ENCODE measurements around the gene ADGRL3.

The ADGRL3 gene

GRCh38 chr4:61877266-61877665, 677.1 kb downstream of the ADGRL3 start:
- no peak for TF ChIP-seq CTCF (IDR thresholded peaks at IDR 0.05)

- TF ChIP-seq CTCF (IDR thresholded peaks at IDR 0.05): no peak
Observed at GRCh38 chr4:61877893-61878292, 677.8 kb downstream of the ADGRL3 start.

- TF ChIP-seq CTCF (IDR thresholded peaks at IDR 0.05): no peak
Observed at GRCh38 chr4:61882381-61882780, 682.3 kb downstream of the ADGRL3 start.

- no peak for TF ChIP-seq CTCF (IDR thresholded peaks at IDR 0.05)
Observed at GRCh38 chr4:61886131-61886530, 686.0 kb downstream of the ADGRL3 start.

- TF ChIP-seq CTCF (IDR thresholded peaks at IDR 0.05): no peak
Observed at GRCh38 chr4:61889117-61889516, 689.0 kb downstream of the ADGRL3 start.

GRCh38 chr4:61890321-61890720, 690.2 kb downstream of the ADGRL3 start:
- no peak for TF ChIP-seq CTCF (IDR thresholded peaks at IDR 0.05)

GRCh38 chr4:61891953-61892352, 691.8 kb downstream of the ADGRL3 start:
- no peak for TF ChIP-seq CTCF (IDR thresholded peaks at IDR 0.05)

GRCh38 chr4:61896634-61897033, 696.5 kb downstream of the ADGRL3 start:
- no peak for TF ChIP-seq CTCF (IDR thresholded peaks at IDR 0.05)

Measured in LNCAP (cell line).